GM21717 (cell line): Measurements from ENCODE around the gene FAM43A.

Source experiments
- ATAC-seq: cut with Tn5 transposase; IDR thresholded peaks from one replicate; pipeline ENCODE4 v1.9.1; 2021; ENCODE audit warnings: mild to moderate bottlenecking, moderate library complexity; ENCODE audit not compliant: unreplicated experiment

FAM43A gene, protein sequence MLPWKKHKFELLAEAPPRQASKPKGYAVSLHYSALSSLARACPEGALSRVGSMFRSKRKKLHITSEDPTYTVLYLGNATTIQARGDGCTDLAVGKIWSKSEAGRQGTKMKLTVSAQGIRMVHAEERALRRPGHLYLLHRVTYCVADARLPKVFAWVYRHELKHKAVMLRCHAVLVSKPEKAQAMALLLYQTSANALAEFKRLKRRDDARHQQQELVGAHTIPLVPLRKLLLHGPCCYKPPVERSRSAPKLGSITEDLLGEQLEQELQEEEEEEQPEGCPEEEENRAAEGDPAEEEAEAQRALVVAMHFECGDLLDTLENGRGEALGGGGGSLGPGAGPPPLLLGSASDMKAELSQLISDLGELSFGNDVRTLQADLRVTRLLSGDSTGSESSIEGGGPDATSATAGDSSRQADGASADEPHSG

DNA sequence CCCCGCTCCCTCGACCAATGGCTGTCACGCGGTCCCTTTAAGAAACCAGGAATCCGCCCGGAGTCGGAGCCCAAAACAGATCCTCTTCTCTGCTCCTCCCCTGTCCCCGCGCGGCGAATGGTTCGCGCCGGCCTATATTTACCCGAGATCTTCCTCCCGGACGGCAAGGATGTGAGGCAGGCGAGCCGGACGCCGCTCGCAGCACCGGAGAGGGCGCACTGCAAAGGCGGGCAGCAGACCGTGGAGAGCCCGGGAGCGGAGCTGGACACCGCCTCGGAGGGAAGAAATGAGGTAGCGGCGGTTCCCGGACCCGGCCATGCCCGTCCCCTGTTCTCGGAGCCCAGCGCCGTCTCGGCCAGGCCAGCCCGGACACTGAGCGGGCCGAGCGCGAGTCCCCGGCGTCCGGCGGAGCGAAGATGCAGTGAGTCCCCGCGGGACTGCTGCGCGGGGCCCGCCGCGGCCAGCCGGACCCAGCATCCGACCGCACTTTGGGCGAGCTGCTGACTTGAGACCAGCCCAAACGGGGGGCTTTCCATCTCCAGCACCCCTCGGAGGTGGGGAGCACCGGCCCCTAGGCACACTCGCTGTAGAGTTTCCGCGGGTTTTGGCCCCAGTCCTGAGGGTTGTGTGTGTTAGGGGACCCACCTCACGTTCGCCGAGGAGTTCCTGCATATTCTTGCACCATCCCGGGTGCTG, at the start of gene FAM43A:
Gene FAM43A (plus strand): TSS at position 166 of the 696 bp plus-strand sequence. CDS start 944 bp downstream, outside the sequence.
- ATAC-seq: peak; percentile 49

- ATAC-seq: no peak
These were observed 48.6 kb upstream of the FAM43A start for GRCh38 chr3:194637066-194637465.

DNA sequence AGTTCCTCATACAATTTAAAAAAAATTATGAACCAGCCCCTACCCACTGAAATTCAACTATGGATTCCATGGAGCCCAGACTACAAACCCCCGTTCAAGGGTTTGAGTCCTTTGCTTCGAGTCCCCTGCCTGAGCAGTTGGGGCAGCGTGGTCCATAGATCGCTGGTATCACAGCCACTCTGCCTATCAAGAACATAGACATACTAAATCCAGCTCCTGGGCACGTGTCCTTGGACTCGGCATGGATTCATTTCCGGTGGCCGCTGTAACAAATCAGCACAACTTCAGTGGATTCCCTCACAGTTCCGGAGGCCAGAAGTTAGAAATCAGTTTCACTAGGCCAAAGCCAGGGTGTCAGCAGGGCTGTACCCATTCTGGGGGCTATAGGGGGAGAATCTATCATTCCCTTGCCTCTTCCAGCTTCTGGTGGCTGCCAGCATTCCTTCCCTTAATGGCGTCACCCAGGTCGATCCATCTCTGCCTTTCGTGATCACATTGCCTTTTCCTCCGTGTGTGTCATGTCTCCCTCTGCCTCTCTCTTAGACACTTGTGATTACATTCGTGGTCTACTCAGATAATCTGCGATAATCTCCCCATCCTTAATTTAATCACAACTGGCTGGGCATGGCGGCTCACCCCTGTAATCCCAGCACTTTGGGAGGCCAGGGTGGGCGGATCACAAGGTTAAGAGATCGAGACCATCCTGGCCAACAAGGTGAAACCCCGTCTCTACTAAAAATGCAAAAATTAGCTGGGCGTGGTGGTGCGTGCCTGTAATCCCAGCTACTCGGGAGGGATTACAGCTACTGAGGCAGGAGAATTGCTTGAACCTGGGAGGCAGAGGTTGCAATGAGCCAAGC, 47.9 kb upstream of the FAM43A start:
- no peak for ATAC-seq

GRCh38 chr3:194638991-194639605, 46.6 kb upstream of the FAM43A start:
- no peak for ATAC-seq

GRCh38 chr3:194640829-194641228, 44.9 kb upstream of the FAM43A start:
- ATAC-seq: no peak

- no peak for ATAC-seq
These were observed 42.9 kb upstream of the FAM43A start for GRCh38 chr3:194642769-194643168.

- ATAC-seq: no peak
These were observed 37.9 kb upstream of the FAM43A start for GRCh38 chr3:194647747-194648146.

- ATAC-seq: no peak
These were observed 31.2 kb upstream of the FAM43A start for GRCh38 chr3:194654443-194654842.

GRCh38 chr3:194657439-194657838, 28.2 kb upstream of the FAM43A start:
- ATAC-seq: no peak

DNA sequence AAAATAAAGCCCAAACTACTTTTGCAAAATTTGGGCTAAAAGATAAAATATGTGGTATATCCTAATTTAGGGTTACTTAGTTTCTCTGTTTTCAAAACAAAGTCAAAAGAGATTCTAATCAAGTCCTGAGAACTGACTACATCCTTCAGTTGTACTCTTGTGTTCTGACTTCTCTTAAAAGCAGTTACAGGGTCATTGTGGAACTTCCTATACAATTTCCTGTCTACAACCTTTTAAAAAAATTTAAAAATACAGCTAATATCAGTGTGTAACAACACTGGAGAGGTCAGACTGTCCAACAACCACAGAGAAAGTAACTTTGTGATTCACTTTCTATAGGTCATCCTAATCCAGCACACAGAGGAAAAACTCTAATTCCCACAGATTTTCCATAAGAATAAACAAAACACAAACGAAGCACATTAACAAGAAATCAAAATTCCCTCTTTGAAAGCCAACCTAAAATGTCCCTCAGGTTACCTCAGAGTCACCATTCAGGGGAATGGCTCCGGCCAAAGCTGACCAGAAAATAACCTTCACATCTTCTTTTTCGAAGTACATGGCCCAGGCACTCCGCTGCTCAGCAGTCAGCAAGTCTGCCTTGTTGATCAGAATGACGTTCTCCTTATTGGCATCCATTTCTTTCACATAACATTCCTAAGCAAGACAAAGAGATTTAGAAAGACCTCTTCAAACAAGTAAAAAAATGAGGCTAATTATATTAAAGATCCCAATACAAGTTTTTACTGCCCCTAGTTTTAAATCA, 27.0 kb upstream of the FAM43A start:
- ATAC-seq: no peak

GRCh38 chr3:194659778-194660177, 25.9 kb upstream of the FAM43A start:
- ATAC-seq: no peak

DNA sequence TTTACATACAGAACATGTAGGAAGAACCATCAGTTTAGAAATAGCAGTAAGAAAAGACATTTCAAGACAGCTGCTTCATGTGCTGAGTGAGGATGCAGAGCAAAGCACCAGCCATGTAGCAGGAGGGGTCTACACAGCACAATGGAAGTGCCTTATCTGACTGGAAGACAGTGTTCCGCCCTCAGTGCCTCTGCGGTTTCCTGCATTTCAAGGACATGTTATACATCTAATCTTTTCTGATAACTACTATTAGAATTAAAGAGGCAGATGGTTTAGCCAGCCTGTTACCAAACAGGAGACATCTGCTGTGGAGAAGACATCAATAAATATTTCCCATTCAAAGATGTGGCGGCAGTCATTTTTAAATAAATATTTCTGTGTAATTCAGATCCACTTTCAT, 24.3 kb upstream of the FAM43A start:
- no peak for ATAC-seq

GRCh38 chr3:194661946-194662345, 23.7 kb upstream of the FAM43A start:
- no peak for ATAC-seq

DNA sequence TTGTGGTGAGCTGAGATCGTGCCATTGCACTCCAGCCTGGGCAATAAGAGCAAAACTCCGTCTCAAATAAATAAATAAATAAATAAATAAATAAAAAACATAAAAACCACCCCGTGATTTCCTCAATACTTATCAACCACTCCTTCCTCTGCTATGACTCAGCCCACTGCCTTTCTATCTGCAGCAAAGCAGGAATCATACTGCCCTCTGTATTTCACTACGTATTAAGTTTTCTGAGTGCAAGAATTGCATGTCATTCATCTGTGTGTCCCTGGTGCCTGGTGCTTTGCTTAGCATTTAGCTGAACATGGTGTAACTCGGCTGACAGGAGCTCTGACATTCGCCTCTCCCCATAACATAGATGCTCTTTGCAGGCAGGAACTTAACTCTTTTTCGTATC, 20.8 kb upstream of the FAM43A start:
- ATAC-seq: no peak

DNA sequence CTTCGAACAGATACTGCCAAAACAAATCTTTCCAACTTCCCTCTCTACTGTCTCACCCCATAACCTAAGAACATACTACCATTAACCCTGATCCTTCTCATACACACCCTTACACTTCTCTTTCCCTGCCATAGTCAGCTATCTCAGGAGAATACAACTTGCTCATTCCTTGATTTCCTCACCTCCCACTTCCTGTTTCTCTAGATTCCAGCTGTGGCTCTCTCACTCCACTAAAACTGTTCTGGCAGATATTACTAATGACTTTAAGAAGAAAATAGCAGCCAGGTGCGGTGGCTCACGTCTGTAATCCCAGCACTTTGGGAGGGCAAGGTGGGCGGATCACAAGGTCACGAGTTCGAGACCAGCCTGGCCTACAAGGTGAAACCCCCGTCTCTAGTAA, 18.3 kb upstream of the FAM43A start:
- no peak for ATAC-seq

DNA sequence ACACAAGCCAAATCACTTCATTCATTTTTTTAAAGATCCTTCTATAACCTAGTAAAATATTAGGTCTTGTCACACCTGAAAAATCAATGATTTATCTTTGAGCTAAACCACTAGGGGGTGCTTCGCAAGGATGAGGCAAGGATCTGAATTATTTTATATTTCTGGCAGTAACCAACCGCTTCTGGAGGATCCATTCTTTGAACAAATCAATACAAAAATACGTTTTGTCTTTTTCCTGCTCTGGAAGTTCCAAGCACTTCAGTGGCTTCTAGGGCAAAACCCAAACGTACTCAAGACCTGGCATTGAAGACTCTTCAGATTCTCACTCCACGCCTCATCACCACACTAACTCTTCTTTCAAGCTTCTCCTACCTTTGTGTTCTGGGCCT, 14.2 kb upstream of the FAM43A start:
- peak; percentile 28 for ATAC-seq

- ATAC-seq: peak; percentile 77
These were observed 13.5 kb upstream of the FAM43A start, which contains the start of gene LSG1 for GRCh38 chr3:194671900-194672808. Gene LSG1 (minus strand): TSS chr3:194672191. CDS start chr3:194672162, 29 bp downstream.

DNA sequence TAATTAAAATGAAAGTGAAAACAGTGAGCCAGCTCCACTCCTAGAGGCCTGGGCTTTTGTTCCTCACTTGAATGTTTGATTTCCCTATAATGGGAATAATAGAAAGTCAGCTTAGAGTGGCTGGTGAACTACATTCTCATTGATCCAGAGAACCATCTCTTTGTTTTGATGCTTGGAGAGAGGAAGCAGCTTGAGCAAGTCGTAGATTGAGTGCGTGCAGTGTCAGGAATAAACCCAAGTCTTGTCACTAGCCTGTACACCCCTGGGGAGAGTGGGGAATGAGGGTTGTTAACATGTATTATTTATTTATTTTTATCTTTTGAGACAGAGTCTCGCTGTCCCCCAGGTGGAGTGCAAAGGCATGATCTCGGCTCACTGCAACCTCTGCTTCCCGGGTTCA, 12.8 kb upstream of the FAM43A start:
- ATAC-seq: no peak

DNA sequence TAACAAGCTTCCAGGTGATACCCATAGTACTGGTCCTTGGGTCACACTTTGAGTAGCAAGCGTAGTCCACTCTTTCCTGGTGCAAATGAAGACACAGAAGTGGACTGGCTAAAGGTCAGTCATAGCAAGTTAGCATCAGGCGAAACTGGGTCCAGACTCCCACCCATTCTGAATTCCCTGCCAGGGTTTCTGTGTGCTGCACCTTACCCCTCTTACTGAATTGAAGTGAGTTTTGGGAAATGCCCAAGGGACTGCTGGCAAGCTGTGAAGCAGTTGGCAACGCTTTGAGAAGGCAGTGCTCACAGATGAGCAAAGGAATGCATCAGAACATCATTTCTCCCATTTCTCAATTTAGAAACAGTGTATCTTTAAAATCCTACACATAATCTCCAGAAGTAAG, 11.9 kb upstream of the FAM43A start:
- no peak for ATAC-seq
